Small intestine (tissue), 7 donors: ENCODE measurements around the gene BANF1. TPM values are rescaled to one million over a fixed set of nuclear protein-coding genes. Genes with fewer than 3 reads are reported as not detected.

ENCODE experiments used
- DNase-seq, 2 donors: peaks; one replicate each; pipeline versions ENCODE4 v3.0.0 to v3.0.0-alpha.2; 2013
- FAIRE-seq: peaks from 2 replicates; lab custom pipeline; 2012; peaks lifted over from hg19 to GRCh38; lab: Jason Lieb, UNC
- H3K27ac ChIP-seq, 3 donors: one replicate each; pipeline ENCODE4 v1.5.1; 2013; ENCODE audit warnings: low read length in 2 of 3, mild to moderate bottlenecking in 2 of 3, control low read depth in 1 of 3, inconsistent platforms in 1 of 3, low read depth in 1 of 3, moderate library complexity in 1 of 3
- H3K27me3 ChIP-seq, 3 donors: one replicate each; pipeline ENCODE4 v1.6.1; 2013; ENCODE audit warnings: low read length in 3 of 3, inconsistent platforms in 1 of 3; ENCODE audit not compliant: control insufficient read depth in 3 of 3, insufficient read depth in 3 of 3
- H3K36me3 ChIP-seq, 3 donors: one replicate each; pipeline ENCODE4 v1.6.1; 2013; ENCODE audit warnings: low read length in 3 of 3, inconsistent platforms in 1 of 3, low read depth in 1 of 3, mild to moderate bottlenecking in 1 of 3, moderate library complexity in 1 of 3; ENCODE audit not compliant: control insufficient read depth in 3 of 3, insufficient read depth in 2 of 3
- H3K4me1 ChIP-seq, 3 donors: one replicate each; pipeline ENCODE4 v1.6.1; 2013; ENCODE audit warnings: low read length in 2 of 3, inconsistent platforms in 1 of 3, low read depth in 1 of 3, mild to moderate bottlenecking in 1 of 3, moderate library complexity in 1 of 3; ENCODE audit not compliant: control insufficient read depth in 3 of 3, insufficient read depth in 2 of 3
- H3K4me3 ChIP-seq, 3 donors: one replicate each; pipeline ENCODE4 v1.5.1; 2013; ENCODE audit warnings: low read length in 3 of 3, control low read depth in 1 of 3, inconsistent platforms in 1 of 3, low read depth in 1 of 3, mild to moderate bottlenecking in 1 of 3, moderate library complexity in 1 of 3
- H3K9me3 ChIP-seq, 2 donors: one replicate each; pipeline ENCODE4 v1.6.1; 2013; ENCODE audit warnings: low read depth in 1 of 2, low read length in 1 of 2; ENCODE audit not compliant: control insufficient read depth in 2 of 2, insufficient read depth in 1 of 2
- WGBS, 3 donors: extraction: QIAGEN DNeasy Blood & Tissue Kit; methylation state at CpG; one replicate each; pipeline ENCODE4 v1.1.7; 2013; 5-methylcytosine and 5-hydroxymethylcytosine counted together
- polyA plus RNA-seq, 4 donors: library from polyadenylated mRNA; stranded (reverse) in 3 of 4; unstranded in 1 of 4; fragments of 200-250 nt in 3 of 4; fragments of 120-200 nt in 1 of 4; gene quantifications; one replicate each; pipeline versions ENCODE4 v1.2.1 to v1.2.3, GENCODE V29; 2013
- donor health status: healthy with polysubstance abuse.
- donor health status: control.
- donor health status: control.
- donor health status: Bipolar disorder and iron deficiency.
- donor health status: healthy.

The BANF1 gene
- polyA plus RNA-seq, 4 donors: 80.0 to 193 (median 100) TPM

DNA sequence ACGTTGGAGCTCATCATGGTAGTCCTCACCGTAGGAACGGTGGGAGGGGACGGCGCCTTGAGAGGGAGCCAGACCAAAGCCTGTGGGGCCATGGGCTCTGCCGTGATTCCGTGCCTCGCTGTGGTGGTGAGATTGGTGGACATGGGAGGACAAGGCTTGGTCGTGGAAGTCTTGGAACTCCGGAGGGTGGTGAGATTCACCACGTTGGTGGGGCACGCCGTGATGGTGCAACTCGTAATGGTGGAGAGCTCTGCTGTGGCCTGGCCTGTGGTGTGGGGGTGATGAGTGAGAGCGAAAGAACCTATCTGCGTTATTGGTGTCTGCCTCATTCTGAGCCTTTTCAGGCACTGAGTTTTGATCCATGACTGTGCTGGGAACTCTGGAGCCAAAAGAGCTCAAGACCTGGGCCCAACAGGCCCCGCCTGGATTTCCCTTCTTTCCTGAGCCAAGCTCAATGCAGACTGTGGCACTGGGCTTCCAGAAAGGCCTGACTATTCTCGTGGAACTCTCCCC is 23.8 kb downstream of the BANF1 start, which contains the start of gene CATSPER1:
TSS of gene CATSPER1 (minus strand) at position 463 of the 513 bp plus-strand sequence. CDS start at position 363, 100 bp downstream.
- H3K36me3 ChIP-seq: no peaks in the 10 kb centered on the region
- no peak for FAIRE-seq
- H3K4me3 ChIP-seq: no peak within 1 kb of the TSS
- H3K27ac ChIP-seq: no peak within 1 kb of the TSS
- no peak for DNase-seq
- 85 to 89% (median 87%) methylated on average over 18 of the region's 18 CpGs for WGBS, 3 donors
- peaks cover 0 to 15% (median 0%) of the 10 kb centered on the region in 3 donors for H3K27me3 ChIP-seq
- no peaks in the 10 kb centered on the region for H3K4me1 ChIP-seq
- no peaks in the 10 kb centered on the region for H3K9me3 ChIP-seq

- peaks cover 0 to 11% of the 10 kb centered on the region in 2 donors for H3K9me3 ChIP-seq
- H3K27me3 ChIP-seq: no peaks in the 10 kb centered on the region
- no peak overlapping the region for H3K27ac ChIP-seq
- FAIRE-seq (no peak), DNase-seq (no peak)
- H3K4me3 ChIP-seq: no peak overlapping the region
- H3K4me1 ChIP-seq: no peaks in the 10 kb centered on the region
- WGBS, 3 donors: 76 to 82% (median 79%) methylated on average over 8 of the region's 8 CpGs
- no peaks in the 10 kb centered on the region for H3K36me3 ChIP-seq
Measured at GRCh38 chr11:66032957-66033735, 30.8 kb downstream of the BANF1 start.

GRCh38 chr11:66035653-66036333 is 33.5 kb downstream of the BANF1 start:
- no peak for DNase-seq
- no peaks in the 10 kb centered on the region for H3K4me1 ChIP-seq
- H3K9me3 ChIP-seq: peaks cover 0 to 11% of the 10 kb centered on the region in 2 donors
- no peak overlapping the region for H3K27ac ChIP-seq
- 58 to 77% (median 63%) methylated on average over 9 of the region's 9 CpGs for WGBS, 3 donors
- FAIRE-seq: no peak
- H3K36me3 ChIP-seq: no peaks in the 10 kb centered on the region
- no peaks in the 10 kb centered on the region for H3K27me3 ChIP-seq
- H3K4me3 ChIP-seq: no peak overlapping the region

DNA sequence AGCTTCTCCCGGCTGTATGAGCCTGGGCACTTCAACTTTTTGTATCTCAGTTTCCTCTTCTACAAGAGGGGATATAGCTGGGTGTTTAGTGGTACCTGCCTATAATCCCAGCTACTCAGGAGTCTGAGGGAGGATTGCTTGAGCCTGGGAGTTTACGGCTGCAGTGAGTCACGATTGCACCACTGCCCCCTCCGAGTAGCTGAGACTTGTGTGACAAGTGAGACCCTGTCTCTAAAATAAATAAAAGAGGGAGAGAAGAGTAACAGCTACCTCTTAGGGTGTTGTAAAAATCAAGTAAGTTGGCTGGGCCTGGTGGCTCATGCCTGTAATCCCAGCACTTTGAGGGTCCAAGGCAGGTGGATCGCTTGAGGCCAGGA is 34.0 kb downstream of the BANF1 start:
- Histone ChIP-seq H3K36me3 (no peaks in the 10 kb centered on the region), H3K9me3 (peaks cover 0 to 11% of the 10 kb centered on the region in 2 donors), H3K27me3 (no peaks in the 10 kb centered on the region), H3K27ac (no peak overlapping the region), H3K4me3 (no peak overlapping the region), H3K4me1 (no peaks in the 10 kb centered on the region)
- WGBS, 3 donors: 66 to 88% (median 71%) methylated on average over 5 of the region's 5 CpGs
- no peak for DNase-seq
- no peak for FAIRE-seq

GRCh38 chr11:66037327-66037726 is 35.0 kb downstream of the BANF1 start:
- no peaks in the 10 kb centered on the region for H3K36me3 ChIP-seq
- peaks cover 0 to 11% of the 10 kb centered on the region in 2 donors for H3K9me3 ChIP-seq
- H3K27ac ChIP-seq: no peak overlapping the region
- FAIRE-seq (no peak), DNase-seq (no peak)
- no peak overlapping the region for H3K4me3 ChIP-seq
- no peaks in the 10 kb centered on the region for H3K27me3 ChIP-seq
- 77 to 89% (median 87%) methylated on average over 3 of the region's 3 CpGs for whole genome bisulfite sequencing, 3 donors
- no peaks in the 10 kb centered on the region for H3K4me1 ChIP-seq

GRCh38 chr11:66039765-66040164 is 37.5 kb downstream of the BANF1 start:
- H3K9me3 ChIP-seq: peaks cover 0 to 11% of the 10 kb centered on the region in 2 donors
- H3K36me3 ChIP-seq: no peaks in the 10 kb centered on the region
- no peak overlapping the region for H3K4me3 ChIP-seq
- DNase-seq: no peak
- WGBS, 3 donors: 83 to 91% (median 85%) methylated on average over 3 of the region's 3 CpGs
- peaks cover 0 to 4% (median 0%) of the 10 kb centered on the region in 3 donors for H3K27me3 ChIP-seq
- H3K27ac ChIP-seq: no peak overlapping the region
- FAIRE-seq: no peak
- no peaks in the 10 kb centered on the region for H3K4me1 ChIP-seq

- DNase-seq (no peak), FAIRE-seq (no peak)
- Histone ChIP-seq H3K4me3 (no peak overlapping the region), H3K27ac (no peak overlapping the region), H3K27me3 (peaks cover 0 to 6% (median 0%) of the 10 kb centered on the region in 3 donors), H3K9me3 (peaks cover 0 to under 1% of the 10 kb centered on the region in 2 donors), H3K4me1 (peaks cover 0 to 6% (median 0%) of the 10 kb centered on the region in 3 donors), H3K36me3 (no peaks in the 10 kb centered on the region)
- 96% methylated on average over 70 to 81 of the region's 81 CpGs for WGBS, 3 donors
Measured at GRCh38 chr11:66042227-66042995, 40.1 kb downstream of the BANF1 start.
